ENCODE data around the gene ANXA1.
"Not testable (repeated sequence)": the region's sequence is repeated elsewhere in the genome, so short reads cannot be mapped to it uniquely, and the experiment has no call there.

The ANXA1 gene

GRCh38 chr9:73170185-73170957, 18.7 kb downstream of the ANXA1 start:
- DNase-seq, result no peak

GRCh38 chr9:73172901-73173215, 21.2 kb downstream of the ANXA1 start:
- no peak for DNase-seq

- no peak for DNase-seq
Observed at GRCh38 chr9:73173557-73174329, 22.1 kb downstream of the ANXA1 start.

GRCh38 chr9:73174330-73174980, 22.8 kb downstream of the ANXA1 start:
- no peak for DNase-seq

- no peak for DNase-seq
Observed at GRCh38 chr9:73176450-73176875, 24.8 kb downstream of the ANXA1 start.

GRCh38 chr9:73178044-73178443, 26.4 kb downstream of the ANXA1 start:
- no peak for DNase-seq

- peak; percentile 8 for DNase-seq
Observed at GRCh38 chr9:73179589-73179988, 27.9 kb downstream of the ANXA1 start.

GRCh38 chr9:73180403-73180802, 28.7 kb downstream of the ANXA1 start:
- peak; percentile 37 for DNase-seq

- DNase-seq, result no peak
Observed at GRCh38 chr9:73182928-73183327, 31.3 kb downstream of the ANXA1 start.

GRCh38 chr9:73183428-73183827, 31.8 kb downstream of the ANXA1 start:
- no peak for DNase-seq

GRCh38 chr9:73183917-73184861, 32.5 kb downstream of the ANXA1 start:
- DNase-seq, result peak; percentile 69

- DNase-seq, result not testable (repeated sequence)
Observed at GRCh38 chr9:73191109-73191508, 39.4 kb downstream of the ANXA1 start.

GRCh38 chr9:73194284-73194683, 42.6 kb downstream of the ANXA1 start:
- no peak for DNase-seq

GRCh38 chr9:73199448-73199847, 47.8 kb downstream of the ANXA1 start:
- DNase-seq, result no peak

GRCh38 chr9:73199886-73200285, 48.2 kb downstream of the ANXA1 start:
- DNase-seq, result no peak

GRCh38 chr9:73200694-73201452, 49.2 kb downstream of the ANXA1 start:
- DNase-seq, result peak; percentile 41

- DNase-seq, result no peak
Observed at GRCh38 chr9:73202980-73203379, 51.3 kb downstream of the ANXA1 start.

- no peak for DNase-seq
Observed at GRCh38 chr9:73204936-73205335, 53.3 kb downstream of the ANXA1 start.

GRCh38 chr9:73206851-73207250, 55.2 kb downstream of the ANXA1 start:
- no peak for DNase-seq

- DNase-seq, result no peak
Observed at GRCh38 chr9:73210886-73211666, 59.4 kb downstream of the ANXA1 start.

- no peak for DNase-seq
Observed at GRCh38 chr9:73213300-73213699, 61.6 kb downstream of the ANXA1 start.
